KMS-11 (cell line): ENCODE measurements around the gene PRKCI.
"Not testable (repeated sequence)": the region's sequence is repeated elsewhere in the genome, so short reads cannot be mapped to it uniquely, and the experiment has no call there.

Experiments used
- H2AFZ ChIP-seq: fragments of 200-600 bp; sonication (generic); 2 replicates; pipeline ENCODE4 v1.6.1; 2016; ENCODE audit warnings: antibody characterized with exemption, mixed run types, low read depth
- H3K27ac ChIP-seq: fragments of 200-600 bp; sonication (generic); 2 replicates; pipeline ENCODE4 v1.6.1; 2016; ENCODE audit warnings: mild to moderate bottlenecking, mixed run types
- H3K27me3 ChIP-seq: fragments of 200-600 bp; sonication (generic); 2 replicates; pipeline ENCODE4 v1.6.1; 2017; ENCODE audit warnings: mild to moderate bottlenecking, low read depth, mixed run types, moderate library complexity; ENCODE audit not compliant: insufficient read depth
- H3K36me3 ChIP-seq: fragments of 200-600 bp; sonication (generic); 2 replicates; pipeline ENCODE4 v1.6.1; 2017; ENCODE audit warnings: mild to moderate bottlenecking, mixed run types; ENCODE audit not compliant: insufficient read depth
- H3K4me1 ChIP-seq: fragments of 200-600 bp; sonication (generic); 2 replicates; pipeline ENCODE4 v1.6.1; 2016; ENCODE audit warnings: mild to moderate bottlenecking, low read depth, mixed run types; ENCODE audit not compliant: poor library complexity, severe bottlenecking
- H3K4me2 ChIP-seq: fragments of 200-600 bp; sonication (generic); 2 replicates; pipeline ENCODE4 v1.7.0; 2016; ENCODE audit warnings: mild to moderate bottlenecking, mixed run types
- H3K4me3 ChIP-seq: fragments of 200-600 bp; sonication (generic); IDR thresholded peaks from 2 replicates; pipeline ENCODE4 v1.6.1; 2017; ENCODE audit warnings: low read depth, low read length, mixed read lengths; ENCODE audit not compliant: insufficient read depth
- H3K79me2 ChIP-seq: fragments of 200-600 bp; sonication (generic); 2 replicates; pipeline ENCODE4 v1.6.1; 2016; ENCODE audit warnings: low read depth, mixed run types; ENCODE audit not compliant: insufficient read depth
- H3K9ac ChIP-seq: fragments of 200-600 bp; sonication (generic); 2 replicates; pipeline ENCODE4 v1.6.1; 2016; ENCODE audit warnings: mild to moderate bottlenecking, mixed run types
- H4K20me1 ChIP-seq: fragments of 200-600 bp; sonication (generic); 2 replicates; pipeline ENCODE4 v1.6.1; 2016; ENCODE audit warnings: mild to moderate bottlenecking, mixed run types; ENCODE audit not compliant: insufficient read depth
- TF ChIP-seq, protein P1 (sequence below): fragments of 200-600 bp; sonication (generic); conservative IDR thresholded peaks from 2 replicates; pipeline ENCODE4 v1.6.1; 2017; ENCODE audit warnings: low read depth, mild to moderate bottlenecking, antibody characterized with exemption, low read length, moderate library complexity, mixed read lengths

Gene PRKCI

DNA sequence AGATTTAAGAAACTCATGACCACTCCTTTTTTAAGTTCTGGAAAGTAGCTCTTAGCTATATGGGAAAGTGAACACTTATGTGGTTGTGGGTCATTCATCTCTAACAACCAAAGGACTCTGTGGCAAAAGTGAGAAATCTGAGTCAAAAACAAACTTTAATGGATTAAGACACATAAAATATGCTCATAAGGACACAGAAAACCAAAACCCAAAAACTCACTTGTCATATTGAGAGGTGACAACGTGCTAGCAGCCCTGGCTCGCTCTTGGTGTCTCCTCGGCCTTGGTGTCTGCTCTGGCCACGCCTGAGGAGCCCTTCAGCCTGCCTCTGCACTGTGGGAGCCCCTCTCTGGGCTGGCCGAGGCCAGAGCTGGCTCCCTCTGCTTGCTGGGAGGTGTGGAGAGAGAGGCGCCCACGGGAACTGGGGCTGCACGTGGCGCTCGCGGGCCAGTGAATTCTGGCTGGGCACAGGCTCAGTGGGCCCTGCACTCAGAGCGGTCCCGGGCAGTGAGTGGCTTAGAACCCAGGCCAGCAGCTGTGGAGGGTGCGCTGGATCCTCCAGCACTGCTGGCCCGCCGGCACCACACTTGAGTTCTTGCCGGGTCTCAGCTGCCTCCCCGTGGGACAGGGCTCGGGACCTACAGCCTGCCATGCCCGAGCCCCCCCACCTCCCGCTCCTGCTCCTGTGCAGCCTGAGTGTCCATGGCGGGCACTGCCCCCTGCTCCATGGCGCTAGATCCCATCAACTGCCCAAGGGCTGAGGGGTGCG, 105.0 kb downstream of the PRKCI start:
- Histone ChIP-seq H2AFZ (no peak overlapping the region), H3K27me3 (no peaks in the 10 kb centered on the region), H3K79me2 (no peaks in the 10 kb centered on the region), H3K9ac (no peak overlapping the region), H3K4me3 (no peak overlapping the region), H4K20me1 (no peaks in the 10 kb centered on the region), H3K36me3 (no peaks in the 10 kb centered on the region), H3K4me1 (peaks cover 8% of the 10 kb centered on the region), H3K4me2 (no peak overlapping the region), H3K27ac (no peak overlapping the region)
- TF ChIP-seq, protein P1, sequence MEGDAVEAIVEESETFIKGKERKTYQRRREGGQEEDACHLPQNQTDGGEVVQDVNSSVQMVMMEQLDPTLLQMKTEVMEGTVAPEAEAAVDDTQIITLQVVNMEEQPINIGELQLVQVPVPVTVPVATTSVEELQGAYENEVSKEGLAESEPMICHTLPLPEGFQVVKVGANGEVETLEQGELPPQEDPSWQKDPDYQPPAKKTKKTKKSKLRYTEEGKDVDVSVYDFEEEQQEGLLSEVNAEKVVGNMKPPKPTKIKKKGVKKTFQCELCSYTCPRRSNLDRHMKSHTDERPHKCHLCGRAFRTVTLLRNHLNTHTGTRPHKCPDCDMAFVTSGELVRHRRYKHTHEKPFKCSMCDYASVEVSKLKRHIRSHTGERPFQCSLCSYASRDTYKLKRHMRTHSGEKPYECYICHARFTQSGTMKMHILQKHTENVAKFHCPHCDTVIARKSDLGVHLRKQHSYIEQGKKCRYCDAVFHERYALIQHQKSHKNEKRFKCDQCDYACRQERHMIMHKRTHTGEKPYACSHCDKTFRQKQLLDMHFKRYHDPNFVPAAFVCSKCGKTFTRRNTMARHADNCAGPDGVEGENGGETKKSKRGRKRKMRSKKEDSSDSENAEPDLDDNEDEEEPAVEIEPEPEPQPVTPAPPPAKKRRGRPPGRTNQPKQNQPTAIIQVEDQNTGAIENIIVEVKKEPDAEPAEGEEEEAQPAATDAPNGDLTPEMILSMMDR = no peak

DNA sequence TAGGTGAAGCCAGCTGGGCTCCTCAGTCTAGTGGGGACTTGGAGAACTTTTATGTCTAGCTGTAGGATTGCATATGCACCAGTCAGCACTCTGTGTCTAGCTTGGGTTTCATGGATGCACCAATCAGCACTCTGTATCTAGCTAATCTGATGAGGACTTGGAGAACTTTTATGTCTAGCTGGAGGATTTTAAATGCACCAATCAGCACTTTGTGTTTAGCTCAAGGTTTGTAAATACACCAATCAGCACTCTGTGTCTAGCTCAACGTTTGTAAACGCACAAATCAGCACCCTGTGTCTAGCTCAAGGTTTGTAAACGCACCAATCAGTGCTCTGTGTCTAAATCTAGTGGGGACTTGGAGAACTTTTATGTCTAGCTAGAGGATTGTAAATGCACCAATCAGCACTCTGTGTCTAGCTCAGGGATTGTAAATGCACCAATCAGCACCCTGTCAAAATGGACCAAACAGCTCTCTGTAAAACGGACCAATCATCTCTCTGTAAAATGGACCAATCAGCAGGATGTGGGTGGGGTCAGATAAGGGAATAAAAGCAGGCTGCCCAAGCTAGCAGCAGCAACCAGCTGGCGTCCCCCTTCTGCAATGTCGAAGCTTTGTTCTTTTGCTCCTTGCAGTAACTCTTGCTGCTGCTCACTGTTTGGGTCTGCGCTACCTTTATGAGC, 105.8 kb downstream of the PRKCI start:
- H3K36me3 ChIP-seq, H4K20me1 ChIP-seq, H3K27ac ChIP-seq, H3K9ac ChIP-seq, H2AFZ ChIP-seq, H3K4me1 ChIP-seq, H3K27me3 ChIP-seq, H3K4me2 ChIP-seq, H3K4me3 ChIP-seq, H3K79me2 ChIP-seq: not testable (repeated sequence)

DNA sequence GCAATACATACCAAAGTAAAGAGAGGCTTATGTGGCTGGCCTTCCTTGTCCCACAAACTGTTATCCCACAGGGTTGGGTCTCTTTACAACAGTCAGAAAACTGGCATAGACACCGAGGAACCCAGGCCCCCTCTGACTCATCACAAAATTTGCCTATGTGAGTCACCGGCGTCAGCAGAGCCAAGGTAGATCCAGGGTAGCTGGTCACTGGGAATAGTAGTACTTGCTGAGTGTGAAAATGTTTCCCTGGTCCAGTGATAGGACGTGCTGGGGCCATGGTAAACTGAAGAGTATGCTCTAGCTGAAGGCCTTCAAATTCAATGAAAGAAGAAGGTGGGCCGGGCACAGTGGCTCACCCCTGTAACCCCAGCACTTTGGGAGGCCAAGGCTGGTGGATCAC, 108.1 kb downstream of the PRKCI start:
- TF ChIP-seq, protein P1 = no peak
- Histone ChIP-seq H3K4me3 (no peak overlapping the region), H3K27me3 (no peaks in the 10 kb centered on the region), H3K9ac (no peak overlapping the region), H2AFZ (no peak overlapping the region), H4K20me1 (no peaks in the 10 kb centered on the region), H3K36me3 (no peaks in the 10 kb centered on the region), H3K79me2 (no peaks in the 10 kb centered on the region), H3K4me2 (no peak overlapping the region), H3K27ac (no peak overlapping the region), H3K4me1 (no peaks in the 10 kb centered on the region)

DNA sequence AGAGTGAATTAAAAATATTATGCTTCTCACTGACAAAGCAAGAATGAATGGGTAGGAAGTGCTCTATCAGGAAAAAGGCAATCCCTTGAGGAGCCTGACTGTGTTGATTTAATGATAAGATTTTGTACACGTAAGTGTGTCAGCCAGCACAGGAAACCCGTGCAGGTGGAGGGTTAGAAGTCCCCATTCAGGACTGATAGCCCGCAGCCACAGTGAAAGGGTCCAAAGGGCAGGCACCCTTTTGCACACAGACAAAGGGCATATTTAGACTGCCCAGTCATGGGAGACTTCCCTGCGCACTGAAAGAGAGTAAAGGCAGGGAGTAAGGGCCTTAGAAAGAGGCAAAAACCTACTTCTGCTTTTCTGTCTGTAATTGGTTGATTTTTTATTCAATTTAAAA, 108.9 kb downstream of the PRKCI start:
- Histone ChIP-seq H3K4me1 (no peaks in the 10 kb centered on the region), H3K9ac (no peak overlapping the region), H4K20me1 (no peaks in the 10 kb centered on the region), H3K79me2 (no peaks in the 10 kb centered on the region), H3K27me3 (no peaks in the 10 kb centered on the region), H3K4me2 (no peak overlapping the region), H3K27ac (no peak overlapping the region), H2AFZ (no peak overlapping the region), H3K4me3 (no peak overlapping the region), H3K36me3 (no peaks in the 10 kb centered on the region)
- TF ChIP-seq, protein P1 = no peak

DNA sequence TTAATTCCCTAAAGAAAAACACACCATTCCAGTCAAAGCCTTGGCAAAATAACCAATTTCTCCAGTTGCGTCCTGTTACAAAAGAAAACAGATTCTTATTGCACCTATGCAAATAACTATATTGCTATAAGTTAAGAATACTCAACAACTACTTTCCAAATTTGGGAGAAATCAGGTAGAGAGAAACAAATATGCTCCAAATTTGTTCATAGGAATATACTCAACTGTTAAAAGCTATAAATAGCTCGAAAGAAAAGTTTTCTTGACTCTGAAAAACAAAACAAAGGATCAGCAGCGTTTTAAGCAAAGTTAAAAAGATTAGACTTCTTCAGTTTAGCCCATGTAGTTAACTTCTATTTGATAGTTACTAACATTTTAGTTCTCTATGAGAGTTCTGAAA, 115.2 kb downstream of the PRKCI start:
- H3K27ac ChIP-seq = no peak overlapping the region
- H4K20me1 ChIP-seq = no peaks in the 10 kb centered on the region
- H3K36me3 ChIP-seq = no peaks in the 10 kb centered on the region
- H2AFZ ChIP-seq = no peak overlapping the region
- H3K4me1 ChIP-seq = no peaks in the 10 kb centered on the region
- no peak overlapping the region for H3K4me3 ChIP-seq
- H3K27me3 ChIP-seq = no peaks in the 10 kb centered on the region
- H3K4me2 ChIP-seq = no peak overlapping the region
- no peaks in the 10 kb centered on the region for H3K79me2 ChIP-seq
- H3K9ac ChIP-seq = no peak overlapping the region
- TF ChIP-seq, protein P1 = no peak
